Activated naive CD4-positive, alpha-beta T cell (primary cell): ENCODE data around the gene TMED7.
"Not testable (repeated sequence)": the region's sequence is repeated elsewhere in the genome, so short reads cannot be mapped to it uniquely, and the experiment has no call there.

Experiments used
- DNase-seq, 4 experiments: peaks; one replicate each; lab custom pipeline; 2025; lab: John Stamatoyannopoulos, UW

Gene TMED7

DNA sequence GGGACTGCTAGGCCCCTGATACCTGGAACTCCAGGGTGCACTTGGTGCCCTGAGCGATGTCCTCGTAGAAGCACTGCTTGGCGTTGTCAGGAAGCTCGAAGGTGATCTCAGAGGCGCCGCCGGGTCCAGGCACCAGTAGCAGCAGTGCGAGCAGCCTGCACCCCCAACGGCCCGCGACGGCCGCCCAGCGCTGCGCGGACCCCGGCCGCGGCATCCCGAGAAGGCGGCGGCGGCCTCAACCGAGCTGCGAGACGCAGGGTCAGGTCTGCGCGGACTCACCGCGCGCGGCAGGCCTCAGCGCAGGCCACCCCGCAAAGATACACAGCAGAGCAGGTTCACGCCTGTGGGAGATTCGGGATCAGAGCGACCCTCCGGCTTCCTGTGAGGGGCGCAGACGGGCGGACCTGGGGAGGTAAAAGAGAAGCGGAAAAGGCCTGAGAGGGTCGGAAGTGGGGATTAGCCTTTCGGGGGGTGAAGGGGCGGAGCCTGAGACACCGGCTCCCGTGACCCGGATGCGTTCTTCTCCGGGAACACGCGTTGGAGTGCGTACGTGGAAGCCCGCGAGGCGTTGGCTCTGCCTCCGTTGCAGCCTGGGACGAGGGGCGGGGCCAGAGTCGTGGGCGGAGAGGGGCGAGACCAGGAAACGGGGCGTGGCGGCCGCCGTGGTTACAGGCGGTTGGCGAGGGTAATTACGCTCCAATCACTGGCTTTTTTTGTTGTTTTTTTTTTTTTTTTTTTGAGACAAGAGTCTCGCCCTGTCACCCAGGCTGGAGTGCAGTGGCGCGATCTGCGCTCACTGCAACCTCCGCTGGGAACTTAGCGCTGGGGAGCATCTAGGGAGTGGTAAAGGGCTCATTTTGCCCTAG is at the start of gene TMED7:
TMED7 (minus strand) TSS at position 458 of the 866 bp plus-strand sequence; CDS start at position 214, 244 bp downstream.
- peak; percentile 98 to 99 (median 98) for DNase-seq

DNA sequence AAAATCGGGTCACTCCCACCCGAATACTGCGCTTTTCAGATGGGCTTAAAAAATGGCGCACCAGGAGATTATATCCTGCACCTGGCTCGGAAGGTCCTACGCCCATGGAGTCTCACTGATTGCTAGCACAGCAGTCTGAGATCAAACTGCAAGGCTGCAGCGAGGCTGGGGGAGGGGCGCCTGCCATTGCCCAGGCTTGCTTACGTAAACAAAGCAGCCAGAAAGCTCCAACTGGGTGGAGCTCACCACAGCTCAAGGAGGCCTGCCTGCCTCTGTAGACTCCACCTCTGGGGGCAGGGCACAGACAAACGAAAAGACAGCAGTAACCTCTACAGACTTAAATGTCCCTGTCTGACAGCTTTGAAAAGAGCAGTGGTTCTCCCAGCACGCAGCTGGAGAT is 48.9 kb upstream of the TMED7 start:
- DNase-seq, result not testable (repeated sequence)

DNA sequence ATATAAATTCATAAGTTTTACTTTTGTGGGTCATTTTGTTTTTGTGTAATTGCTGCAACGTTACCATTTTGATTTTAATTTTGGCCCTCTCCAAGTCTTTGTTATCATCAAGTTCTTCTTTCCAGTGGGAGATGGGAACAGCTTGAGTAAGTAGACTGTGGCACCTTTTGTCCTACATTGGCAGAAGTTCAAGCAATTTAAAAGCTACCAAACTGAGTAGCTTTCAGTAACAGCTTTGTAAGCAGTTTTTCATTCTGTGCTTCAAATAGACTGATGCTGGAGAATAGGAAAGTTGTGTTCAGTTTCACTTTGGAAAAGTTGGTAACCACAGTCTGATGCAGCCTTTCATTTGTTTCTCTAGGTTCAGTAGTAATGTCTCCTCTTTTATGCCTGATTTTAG is 47.8 kb upstream of the TMED7 start:
- DNase-seq, result no peak

DNA sequence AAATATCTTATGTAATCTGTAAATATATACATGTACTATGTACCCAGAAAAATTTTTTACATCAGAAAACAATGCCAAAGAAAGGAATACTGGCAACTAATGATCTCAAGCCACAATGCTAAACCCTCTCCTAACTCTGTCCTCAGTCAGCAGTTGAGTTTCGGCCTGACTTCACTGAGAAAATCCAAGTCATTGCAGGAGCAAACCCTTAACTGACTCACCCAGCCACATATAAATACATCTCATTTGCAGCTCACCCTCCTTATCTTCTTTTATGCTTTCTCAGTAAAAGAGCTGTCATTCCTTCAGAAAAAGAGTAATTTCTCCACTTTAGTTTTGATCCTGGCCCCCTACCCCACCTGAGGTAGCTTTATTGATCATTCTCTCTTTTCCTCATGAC is 46.1 kb upstream of the TMED7 start:
- no peak for DNase-seq

DNA sequence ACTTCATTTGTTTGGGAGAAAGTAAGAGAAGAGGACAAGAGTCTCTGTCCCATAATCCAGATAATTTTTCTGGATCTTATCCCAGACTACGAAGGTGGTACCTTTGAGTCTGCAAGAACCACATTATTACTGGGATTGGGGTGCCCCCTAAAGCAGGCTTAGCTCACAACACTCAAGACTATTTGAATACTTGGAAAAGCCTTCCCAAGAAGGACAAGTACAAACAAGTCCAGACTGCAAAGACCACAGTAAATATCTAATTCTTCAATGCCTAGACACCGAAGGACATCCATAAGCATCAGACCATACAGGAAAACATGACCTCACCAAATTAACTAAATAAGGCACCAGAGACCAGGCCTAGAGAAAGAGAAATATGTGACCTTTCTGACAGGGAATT is 40.2 kb upstream of the TMED7 start:
- DNase-seq, result no peak

DNA sequence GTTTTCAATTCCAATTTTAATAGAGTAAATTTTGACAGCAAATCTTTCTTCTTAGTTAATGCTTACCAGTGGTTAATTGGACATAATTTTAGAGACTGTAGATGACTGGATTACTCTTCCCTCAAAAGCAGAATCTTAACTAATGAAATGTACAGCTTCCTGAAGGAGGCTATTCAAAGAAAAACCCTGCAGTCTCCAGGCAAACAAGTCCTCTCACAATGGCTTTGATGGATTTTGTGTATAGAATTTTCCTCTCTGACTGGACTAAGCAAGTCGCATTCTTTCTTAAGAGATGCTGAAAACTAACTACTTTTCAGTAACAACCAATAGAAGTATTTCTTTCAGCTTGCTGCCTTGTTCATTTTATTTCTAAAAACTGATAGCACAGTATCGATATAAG is 35.7 kb upstream of the TMED7 start:
- no peak for DNase-seq

DNA sequence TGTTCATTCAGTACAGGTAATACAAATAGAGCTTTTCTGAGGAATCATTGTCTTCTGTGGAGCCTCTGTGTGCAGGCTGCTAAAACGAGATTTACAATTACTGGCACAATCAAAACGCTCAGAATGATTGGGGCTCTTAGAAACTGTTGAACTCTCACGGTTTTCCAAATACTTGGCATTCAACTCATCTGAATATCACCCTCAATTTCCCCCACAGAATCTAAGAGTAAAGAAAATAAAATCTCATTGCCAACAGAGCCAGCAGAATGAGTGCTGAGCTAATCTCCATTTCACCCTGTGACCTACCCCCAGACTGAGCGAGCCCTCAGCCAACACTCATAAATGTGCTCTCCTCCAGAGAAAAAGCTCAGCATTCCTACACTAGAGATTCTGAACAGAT is 35.3 kb upstream of the TMED7 start:
- DNase-seq, result no peak

DNA sequence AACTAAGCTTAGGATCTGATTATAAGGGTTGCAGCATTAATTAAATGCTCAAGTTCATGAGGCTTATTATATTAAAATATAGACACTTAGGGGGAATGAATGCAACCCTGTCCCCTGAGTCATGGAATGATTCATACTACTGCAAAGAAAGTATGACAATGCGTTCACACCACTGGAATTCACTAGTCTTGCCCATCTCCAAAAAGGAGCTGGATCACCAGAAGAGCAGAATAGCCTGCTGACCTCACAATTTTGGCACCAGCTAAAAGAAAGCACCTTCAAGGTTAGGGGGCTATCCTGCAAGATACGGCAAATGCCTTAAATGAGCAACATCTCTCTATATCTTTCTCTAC is 32.0 kb upstream of the TMED7 start:
- no peak for DNase-seq

DNA sequence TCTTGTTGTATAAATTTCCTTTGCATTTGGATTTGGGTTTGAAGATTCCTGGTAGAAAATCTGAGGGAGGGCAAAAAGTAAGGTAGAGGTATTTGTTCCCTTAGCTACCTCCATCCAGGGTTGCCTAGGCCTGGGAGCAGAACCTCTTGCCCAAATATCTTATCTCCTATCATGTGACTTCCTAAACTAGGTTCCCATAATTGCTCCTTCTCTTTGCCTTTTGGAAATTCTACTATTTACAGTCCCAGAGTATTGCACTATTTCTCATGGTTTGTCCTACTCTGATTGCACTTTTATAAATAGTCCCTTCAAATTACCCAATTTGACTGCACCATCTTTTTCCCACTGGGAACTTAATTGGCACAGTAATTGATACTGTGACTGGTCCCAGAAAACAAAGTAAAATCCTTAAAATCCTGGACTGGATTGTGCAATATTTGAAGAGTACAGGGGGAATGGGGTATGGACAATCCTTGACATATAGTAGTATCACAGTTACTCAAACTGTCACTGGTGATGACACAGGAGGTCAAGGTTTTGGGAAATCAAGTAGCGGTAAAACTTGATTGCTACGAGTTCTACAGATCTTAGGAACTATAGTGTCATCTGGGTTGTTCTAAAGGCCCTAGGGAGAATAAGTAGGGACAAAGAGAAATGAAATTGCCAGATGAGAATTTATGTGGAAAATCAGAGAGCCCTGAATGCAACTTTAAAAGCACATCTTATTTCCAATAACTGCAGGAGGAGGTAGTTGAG is 31.5 kb upstream of the TMED7 start:
- no peak for DNase-seq

DNA sequence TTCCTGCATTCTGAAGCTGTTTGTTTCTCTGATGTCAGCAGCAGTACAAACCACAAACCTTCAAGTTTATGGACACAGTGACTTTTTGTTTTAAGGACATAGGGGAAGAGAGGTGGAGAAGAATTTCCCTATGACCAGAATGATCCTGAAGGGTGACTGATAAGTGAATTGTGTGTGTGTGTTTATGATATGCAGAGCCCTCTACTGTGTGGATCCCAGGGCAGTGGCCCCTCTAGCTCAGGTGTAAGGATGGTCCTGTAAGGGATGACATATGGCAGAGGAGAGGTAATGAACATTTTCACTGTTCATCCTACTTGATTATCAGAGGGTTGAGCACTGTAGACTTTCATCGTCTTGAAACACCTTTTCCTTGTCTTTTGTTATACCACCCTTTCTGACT is 30.6 kb upstream of the TMED7 start:
- no peak for DNase-seq

DNA sequence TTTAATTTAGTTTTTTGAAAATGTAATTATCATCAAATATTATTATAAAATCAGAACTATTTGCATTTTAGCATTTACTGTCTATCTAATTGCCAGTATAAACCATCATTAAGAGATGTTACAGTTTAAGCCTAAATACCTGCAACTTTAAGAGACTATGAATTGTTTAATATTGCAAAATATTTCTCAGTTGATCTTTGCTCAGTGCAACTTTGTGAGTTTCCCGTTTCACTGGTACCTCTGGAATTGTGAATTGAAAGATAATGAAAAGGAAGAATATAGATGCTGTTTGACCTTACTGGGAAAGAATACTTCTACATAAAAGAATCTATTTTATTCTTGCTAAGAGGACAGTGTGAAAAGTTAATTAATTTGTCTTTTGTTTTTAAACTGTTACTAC is 30.2 kb upstream of the TMED7 start:
- no peak for DNase-seq

DNA sequence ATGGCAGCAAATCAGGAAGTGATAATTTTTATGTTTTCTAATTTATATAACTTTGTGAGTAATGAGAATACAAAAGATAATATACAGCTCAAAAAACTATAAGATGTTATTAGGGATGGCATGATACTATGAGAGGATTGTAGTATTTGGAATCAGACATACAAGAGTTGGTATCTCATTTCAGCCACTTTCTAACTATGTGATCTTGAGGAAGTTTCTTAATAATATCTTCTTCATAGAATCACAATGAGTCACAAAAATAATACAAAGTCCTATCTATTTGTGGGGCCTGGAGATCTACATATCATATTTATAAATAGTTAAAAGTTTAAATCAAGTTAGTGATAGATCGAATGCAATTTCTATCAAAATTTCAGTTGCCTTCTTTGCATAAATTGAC is 23.7 kb upstream of the TMED7 start:
- DNase-seq, result no peak

DNA sequence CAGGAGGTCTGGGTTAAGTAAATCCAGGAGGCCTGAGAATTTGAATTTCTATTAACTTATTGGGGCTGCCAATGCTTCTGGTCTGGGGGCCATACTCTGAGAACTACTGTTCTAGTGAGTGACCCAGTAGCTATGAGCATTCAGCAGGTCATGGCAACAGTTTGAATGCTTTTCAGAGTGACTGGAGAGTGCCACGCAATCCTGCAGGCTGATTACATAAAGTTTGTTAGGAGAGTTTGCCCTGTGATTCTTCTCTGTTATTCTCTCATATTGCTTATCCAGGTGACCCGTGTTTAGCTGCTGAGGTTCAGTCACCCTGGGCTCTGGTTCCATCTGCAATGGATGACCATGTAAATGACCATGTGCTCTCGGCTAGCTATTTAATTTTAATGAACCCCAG is 22.2 kb upstream of the TMED7 start:
- no peak for DNase-seq

DNA sequence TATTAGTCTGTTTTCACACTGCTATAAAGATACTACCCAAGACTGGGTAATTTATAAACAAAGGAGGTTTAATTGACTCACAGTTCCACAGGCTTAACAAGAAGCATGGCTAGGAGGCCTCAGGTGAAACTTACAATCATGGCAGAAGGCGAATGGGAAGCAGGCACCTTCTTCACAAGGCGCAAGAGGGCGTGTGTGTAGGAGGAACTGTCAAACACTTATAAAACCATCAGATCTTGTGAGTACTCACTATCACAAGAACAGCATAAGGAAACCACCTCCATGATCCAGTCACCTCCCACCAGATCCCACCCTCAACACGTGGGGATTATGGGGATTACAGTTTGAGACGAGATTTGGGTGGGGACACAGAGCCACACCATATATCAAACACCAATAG is 19.6 kb upstream of the TMED7 start:
- not testable (repeated sequence) for DNase-seq

DNA sequence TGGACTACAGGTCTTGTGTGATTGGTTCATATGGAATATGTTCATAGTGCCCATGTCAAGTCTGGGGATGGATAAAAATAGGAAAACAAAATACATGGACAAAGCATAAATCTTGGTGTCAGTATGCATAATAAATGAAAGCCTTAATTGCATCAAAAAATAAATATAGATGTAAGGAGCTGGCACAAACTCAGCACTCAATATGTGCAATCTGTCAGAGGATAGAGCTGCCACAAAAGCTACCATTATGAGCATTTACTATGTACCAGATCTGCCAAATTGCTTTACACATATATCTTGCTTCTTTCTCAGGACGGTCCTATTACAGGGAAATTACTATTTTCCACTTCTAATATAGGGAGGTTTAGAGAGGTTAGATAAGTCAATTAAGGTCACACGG is 18.2 kb upstream of the TMED7 start:
- DNase-seq, result no peak

DNA sequence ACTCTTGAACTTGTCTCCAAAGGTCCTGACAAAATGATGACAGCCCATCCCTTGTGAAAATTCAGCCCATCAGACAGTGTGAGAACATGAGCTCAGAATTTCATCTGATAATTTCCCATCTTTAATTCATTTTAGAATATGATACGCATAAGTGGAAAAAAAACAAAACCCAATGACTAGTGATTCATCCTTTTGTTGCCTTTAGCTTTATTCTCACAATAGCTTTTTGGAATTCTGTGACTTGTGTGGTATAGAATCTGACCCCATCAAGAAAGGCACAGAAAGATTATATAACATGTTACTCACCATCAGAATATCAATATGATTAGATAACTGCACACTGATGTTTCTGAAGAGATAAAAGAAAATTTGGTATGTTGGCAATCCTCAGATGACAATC is 16.1 kb upstream of the TMED7 start:
- DNase-seq, result no peak

DNA sequence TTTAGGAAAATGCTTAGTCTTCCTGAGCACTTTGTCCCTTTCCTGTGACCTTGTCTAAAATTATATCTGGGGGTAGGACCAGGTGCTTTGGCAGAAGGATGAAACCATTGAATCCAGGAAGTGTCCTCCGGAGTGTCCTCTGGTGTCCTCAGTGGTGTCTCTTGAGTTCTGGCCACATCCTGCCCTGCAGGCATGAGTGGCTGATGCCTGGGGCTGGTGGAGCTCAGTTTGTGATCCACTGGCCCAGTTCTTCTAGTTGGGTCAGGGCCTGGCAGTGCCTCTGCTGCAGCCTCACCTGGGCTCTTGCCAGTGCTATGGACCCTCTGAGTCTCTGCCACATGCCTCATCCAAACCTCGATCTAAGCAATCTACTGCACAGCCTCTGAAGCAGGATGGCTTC is 14.4 kb upstream of the TMED7 start:
- no peak for DNase-seq

DNA sequence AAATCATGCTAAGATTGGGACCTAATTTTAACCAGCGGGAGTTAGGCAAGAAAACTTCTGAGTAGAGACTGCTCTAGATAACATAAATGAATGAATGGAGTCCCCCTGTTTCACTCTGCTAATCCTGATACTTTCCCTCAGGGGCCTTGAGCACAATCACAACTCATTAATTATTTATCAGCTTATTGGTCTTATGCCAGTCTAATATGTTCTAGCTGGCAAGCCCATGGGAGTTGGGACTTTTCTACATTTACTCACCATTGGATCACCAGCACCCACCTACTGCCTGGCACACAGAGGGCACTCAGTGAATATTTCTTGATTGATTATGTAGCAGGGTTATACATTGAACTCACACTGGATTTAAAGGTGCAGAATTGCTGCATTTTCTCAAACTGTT is 13.5 kb upstream of the TMED7 start:
- no peak for DNase-seq

DNA sequence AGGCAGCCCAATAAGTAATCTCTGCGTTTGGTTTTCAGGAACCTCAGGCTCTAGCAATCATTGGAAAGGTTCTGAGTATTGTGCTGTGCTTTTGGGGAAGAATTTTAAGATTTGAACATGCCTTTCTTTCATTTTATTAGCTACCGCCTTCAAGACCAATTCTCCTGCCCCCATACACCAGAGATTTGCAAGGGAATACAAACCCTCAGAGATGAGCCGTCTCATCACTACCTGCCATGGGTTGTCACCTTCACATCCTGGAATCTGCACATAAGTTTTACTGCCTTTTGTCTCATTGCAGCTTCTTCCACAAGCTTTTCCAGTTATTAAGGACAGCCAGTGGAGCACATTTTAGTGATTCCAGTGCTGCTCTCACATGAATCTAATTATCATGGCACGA is 11.7 kb upstream of the TMED7 start:
- DNase-seq, result no peak

DNA sequence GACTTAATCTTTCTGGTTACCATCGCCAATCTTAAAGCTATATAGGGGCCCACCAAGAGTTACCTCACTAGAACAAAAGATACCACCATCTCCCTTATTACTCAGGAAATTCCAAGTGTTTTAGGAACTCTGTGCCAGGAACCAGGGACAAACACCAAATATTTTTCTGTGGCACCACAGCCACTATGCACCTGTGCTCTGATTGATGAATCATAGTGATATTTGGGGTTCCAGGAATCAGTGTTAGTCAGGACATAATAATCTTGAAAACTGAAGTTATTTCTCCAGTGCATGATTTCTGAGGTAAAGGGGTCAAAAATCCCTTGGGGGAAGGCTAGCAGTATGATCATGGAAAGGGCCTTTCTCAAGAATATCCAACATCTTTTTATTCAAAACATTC is 10.2 kb upstream of the TMED7 start:
- no peak for DNase-seq

DNA sequence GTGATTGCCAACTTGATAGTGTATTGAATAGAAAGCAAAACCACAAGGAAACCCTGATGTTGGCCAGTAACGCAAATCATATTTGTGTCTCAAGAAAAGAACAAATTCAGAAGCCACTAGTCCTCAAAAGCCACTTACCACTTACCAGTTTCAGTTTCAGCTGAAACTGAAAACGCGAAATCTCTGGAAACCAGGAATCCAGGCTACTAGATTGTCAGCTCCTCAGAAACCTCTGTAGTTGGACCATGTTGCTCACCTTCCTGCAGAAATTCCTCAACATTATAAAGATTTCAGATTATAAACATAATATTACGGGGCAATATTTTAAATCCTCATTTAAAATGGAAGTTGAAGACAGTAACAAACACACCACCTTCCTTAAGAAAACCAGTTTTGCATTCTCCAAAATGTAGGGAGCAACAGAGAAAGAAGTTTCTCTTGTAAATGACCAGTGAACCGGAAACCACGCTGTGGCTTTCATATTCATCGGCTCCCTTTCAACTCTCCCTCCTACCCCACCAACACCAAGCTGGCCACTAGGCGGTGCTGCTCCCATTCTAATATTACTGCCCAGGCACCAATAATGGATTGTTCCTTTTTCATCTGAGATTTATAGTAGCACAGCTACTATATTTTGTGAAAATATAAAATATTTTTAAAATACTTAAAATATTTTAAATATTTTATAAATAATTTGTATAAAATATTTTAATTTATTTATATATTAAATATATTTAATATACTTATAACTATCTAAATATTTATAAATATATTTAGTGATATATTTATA is 8.7 kb upstream of the TMED7 start:
- peak; percentile 44 to 71 (median 60) for DNase-seq

DNA sequence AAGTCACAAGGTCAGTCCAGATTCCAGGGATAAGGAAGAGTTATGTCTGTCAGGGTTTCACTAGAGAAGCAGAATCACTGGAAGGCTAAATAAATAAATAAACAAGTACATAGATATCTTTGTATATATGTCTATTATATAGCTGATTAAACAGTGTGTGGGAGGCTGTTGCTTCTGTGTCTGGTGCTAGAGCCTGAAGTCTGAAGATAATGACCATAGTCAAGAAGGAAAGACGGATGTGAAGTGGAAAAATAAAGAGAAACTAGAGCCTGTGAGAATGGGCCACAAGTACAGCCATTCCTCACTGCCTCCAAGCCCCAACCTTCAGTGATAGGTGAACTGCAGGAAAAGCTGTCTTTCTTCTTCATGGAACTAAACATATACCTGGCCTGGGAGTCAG is 4.1 kb upstream of the TMED7 start:
- DNase-seq, result no peak
